CD14-positive monocyte (primary cell): ENCODE measurements around the gene EMILIN2. TPM values are rescaled to one million over a fixed set of nuclear protein-coding genes. Genes with fewer than 3 reads are reported as not detected.
A peak's percentile ranks its signal among the peaks of the same experiment; 100 is the strongest.

ENCODE experiments used
- DNase-seq, 3 donors: peaks; one replicate each; pipeline ENCODE4 v3.0.0-alpha.2; 2011 to 2022
- H2AFZ ChIP-seq: 2 replicates; pipeline ENCODE4 v1.6.0; 2012; ENCODE audit warnings: mild to moderate bottlenecking, low read depth, low read length, inconsistent platforms; ENCODE audit not compliant: insufficient read depth, poor library complexity, severe bottlenecking
- H3K27ac ChIP-seq, 2 donors: 1 replicate in 1 of 2; 2 replicates in 1 of 2; pipeline ENCODE4 v1.5.1; 2012 to 2013; ENCODE audit warnings: low read length in 2 of 2, control low read depth in 1 of 2, inconsistent platforms in 1 of 2, low read depth in 1 of 2, mild to moderate bottlenecking in 1 of 2
- H3K27me3 ChIP-seq, 2 donors: one replicate each; pipeline versions ENCODE4 v1.6.0 to v1.6.1; 2011 to 2013; ENCODE audit warnings: low read length in 2 of 2; ENCODE audit not compliant: control insufficient read depth in 2 of 2, insufficient read depth in 2 of 2
- H3K36me3 ChIP-seq, 2 donors: replicated peaks in 1 of 2; 1 replicate in 1 of 2; 2 replicates in 1 of 2; pipeline versions ENCODE4 v1.5.1 to v1.6.1; 2012 to 2013; ENCODE audit warnings: low read length in 2 of 2, control low read depth in 1 of 2, inconsistent platforms in 1 of 2, mild to moderate bottlenecking in 1 of 2; ENCODE audit not compliant: insufficient read depth in 2 of 2, control insufficient read depth in 1 of 2
- H3K4me1 ChIP-seq, 2 donors: 1 replicate in 1 of 2; 2 replicates in 1 of 2; pipeline versions ENCODE4 v1.5.1 to v1.6.1; 2012 to 2013; ENCODE audit warnings: low read length in 2 of 2, control low read depth in 1 of 2, inconsistent platforms in 1 of 2, mild to moderate bottlenecking in 1 of 2, moderate library complexity in 1 of 2; ENCODE audit not compliant: insufficient read depth in 2 of 2, control insufficient read depth in 1 of 2
- H3K4me2 ChIP-seq: replicated peaks from 2 replicates; pipeline ENCODE3; 2012; ENCODE audit warnings: low read length, moderate library complexity, mild to moderate bottlenecking; ENCODE audit not compliant: poor library complexity, severe bottlenecking; ENCODE audit errors: extremely low read depth
- H3K4me3 ChIP-seq, 3 experiments: fragments of 200-600 bp in 1 of 3; sonication (generic) in 1 of 3; replicated peaks in 1 of 3; 1 replicate in 2 of 3; 2 replicates in 1 of 3; pipeline ENCODE4 v1.5.1; 2011 to 2013; ENCODE audit warnings: low read length in 3 of 3, mild to moderate bottlenecking in 3 of 3, control low read depth in 2 of 3, low read depth in 2 of 3, inconsistent platforms in 1 of 3, moderate library complexity in 1 of 3
- H3K79me2 ChIP-seq: 2 replicates; pipeline ENCODE4 v1.6.0; 2012; ENCODE audit warnings: mild to moderate bottlenecking, control low read depth, inconsistent platforms, low read length, moderate library complexity; ENCODE audit not compliant: insufficient read depth
- H3K9ac ChIP-seq: 2 replicates; pipeline ENCODE4 v1.6.0; 2017; ENCODE audit warnings: low read length, mild to moderate bottlenecking; ENCODE audit not compliant: insufficient read depth, poor library complexity, severe bottlenecking
- H3K9me3 ChIP-seq, 2 donors: replicated peaks in 1 of 2; 1 replicate in 1 of 2; 2 replicates in 1 of 2; pipeline versions ENCODE4 v1.5.1 to v1.6.1; 2012 to 2013; ENCODE audit warnings: low read length in 2 of 2, control low read depth in 1 of 2; ENCODE audit not compliant: control insufficient read depth in 1 of 2, insufficient read depth in 1 of 2
- H4K20me1 ChIP-seq: 2 replicates; pipeline ENCODE4 v1.6.0; 2012; ENCODE audit warnings: mild to moderate bottlenecking, low read length, control low read depth, moderate library complexity; ENCODE audit not compliant: insufficient read depth
- H3K27ac Mint-ChIP-seq, 7 donors: one replicate each; pipeline ENCODE4 v1.8.0; 2020; ENCODE audit warnings: mild to moderate bottlenecking in 7 of 7, mixed read lengths in 7 of 7, moderate library complexity in 6 of 7, inconsistent platforms in 2 of 7
- H3K27me3 Mint-ChIP-seq, 3 donors: one replicate each; pipeline ENCODE4 v1.8.0; 2021 to 2022; ENCODE audit warnings: low read depth in 3 of 3, mild to moderate bottlenecking in 3 of 3, mixed read lengths in 3 of 3, moderate library complexity in 3 of 3, inconsistent platforms in 1 of 3
- H3K36me3 Mint-ChIP-seq, 2 donors: one replicate each; pipeline ENCODE4 v1.8.0; 2020; ENCODE audit warnings: mixed read lengths in 2 of 2, inconsistent platforms in 1 of 2, mild to moderate bottlenecking in 1 of 2
- H3K4me1 Mint-ChIP-seq: one replicate; pipeline ENCODE4 v1.8.0; 2020; ENCODE audit warnings: mild to moderate bottlenecking, mixed read lengths
- H3K4me3 Mint-ChIP-seq, 2 donors: one replicate each; pipeline ENCODE4 v1.8.0; 2020; ENCODE audit warnings: mild to moderate bottlenecking in 2 of 2, mixed read lengths in 2 of 2, moderate library complexity in 1 of 2
- H3K9me3 Mint-ChIP-seq, 7 donors: one replicate each; pipeline ENCODE4 v1.8.0; 2020 to 2022; ENCODE audit warnings: mixed read lengths in 7 of 7, mild to moderate bottlenecking in 6 of 7, moderate library complexity in 6 of 7, inconsistent platforms in 2 of 7
- WGBS: methylation state at CpG from one replicate; pipeline ENCODE4 v1.1.5; 2013; ENCODE audit warnings: missing lambda C conversion rate; ENCODE audit not compliant: insufficient coverage; 5-methylcytosine and 5-hydroxymethylcytosine counted together
- intact Hi-C, 2 donors: fragments of 100-400 bp; cut with micrococcal nuclease; formaldehyde crosslinking; loops; one replicate each; pipeline versions ENCODE4 v1.15.0 to v1.15.1; 2023
- polyA plus RNA-seq, 3 donors: library from polyadenylated mRNA; depleted of rRNA in 1 of 3; unstranded in 2 of 3; stranded (reverse) in 1 of 3; fragments of 300-500 nt in 2 of 3; fragments of >200 nt in 1 of 3; fragmentation: Illumina TruSeq in 2 of 3; gene quantifications; 1 replicate in 2 of 3; 2 replicates in 1 of 3; pipeline ENCODE4 v1.2.3, GENCODE V29; 2012 to 2021
- TF ChIP-seq, protein P1 (sequence below): fragments of 200-600 bp; IDR thresholded peaks from one replicate; pipeline ENCODE4 v1.8.0; 2022; ENCODE audit warnings: antibody characterized with exemption, mild to moderate bottlenecking

EMILIN2 gene
- polyA plus RNA-seq, 3 donors, result 30.5 to 43.2 (median 33.8) TPM

DNA sequence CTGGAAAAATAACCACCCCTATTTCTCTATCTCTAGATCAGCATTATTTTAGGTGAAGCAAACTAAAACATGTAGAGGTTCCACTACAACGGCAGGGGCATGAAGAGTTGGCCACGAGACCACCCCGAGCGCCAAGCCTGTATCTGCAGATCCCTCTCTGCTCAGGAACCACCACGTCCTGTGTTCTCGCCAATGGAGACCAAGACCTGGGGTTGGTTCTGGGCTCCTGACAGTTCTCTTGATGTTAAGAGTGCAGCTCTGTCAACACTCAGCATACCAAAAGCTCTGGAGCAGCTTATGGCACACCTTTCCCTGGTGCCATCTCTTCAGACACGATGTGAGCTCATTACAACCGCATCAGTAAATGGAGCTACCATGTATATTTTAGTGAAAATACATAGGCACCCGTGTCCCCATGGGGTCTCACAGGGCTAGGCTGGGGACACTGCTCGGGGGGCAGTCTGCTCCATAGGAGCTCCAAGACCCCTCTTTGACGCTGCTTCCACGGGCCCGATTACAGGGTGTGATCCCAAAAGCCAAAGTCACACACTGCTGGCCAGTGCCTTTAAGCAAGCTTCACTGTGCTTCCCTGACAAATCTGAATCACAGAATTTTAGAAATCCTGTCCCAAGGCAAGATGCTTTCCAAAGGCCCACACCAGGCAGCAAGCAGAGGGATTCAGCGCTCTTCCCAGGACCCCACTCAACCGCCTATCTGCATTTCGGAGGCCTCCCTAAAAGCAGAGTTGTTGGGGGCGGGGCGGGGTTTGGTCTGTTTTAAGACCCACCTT is 72.2 kb downstream of the EMILIN2 start:
- H3K9me3 Mint-ChIP-seq, result no peaks in the 10 kb centered on the region
- Histone ChIP-seq H3K4me3 (no peak overlapping the region), H3K27me3 (no peaks in the 10 kb centered on the region), H3K79me2 (no peaks in the 10 kb centered on the region), H3K4me1 (no peaks in the 10 kb centered on the region), H4K20me1 (peaks cover 81% of the 10 kb centered on the region), H2AFZ (no peak overlapping the region), H3K36me3 (peaks cover 87 to 99% of the 10 kb centered on the region in 2 donors), H3K9me3 (no peaks in the 10 kb centered on the region), H3K27ac (peak overlapping the region in 1 of 2 donors; percentile 60), H3K9ac (no peak overlapping the region), H3K4me2 (no peak overlapping the region)
- TF ChIP-seq, protein P1, sequence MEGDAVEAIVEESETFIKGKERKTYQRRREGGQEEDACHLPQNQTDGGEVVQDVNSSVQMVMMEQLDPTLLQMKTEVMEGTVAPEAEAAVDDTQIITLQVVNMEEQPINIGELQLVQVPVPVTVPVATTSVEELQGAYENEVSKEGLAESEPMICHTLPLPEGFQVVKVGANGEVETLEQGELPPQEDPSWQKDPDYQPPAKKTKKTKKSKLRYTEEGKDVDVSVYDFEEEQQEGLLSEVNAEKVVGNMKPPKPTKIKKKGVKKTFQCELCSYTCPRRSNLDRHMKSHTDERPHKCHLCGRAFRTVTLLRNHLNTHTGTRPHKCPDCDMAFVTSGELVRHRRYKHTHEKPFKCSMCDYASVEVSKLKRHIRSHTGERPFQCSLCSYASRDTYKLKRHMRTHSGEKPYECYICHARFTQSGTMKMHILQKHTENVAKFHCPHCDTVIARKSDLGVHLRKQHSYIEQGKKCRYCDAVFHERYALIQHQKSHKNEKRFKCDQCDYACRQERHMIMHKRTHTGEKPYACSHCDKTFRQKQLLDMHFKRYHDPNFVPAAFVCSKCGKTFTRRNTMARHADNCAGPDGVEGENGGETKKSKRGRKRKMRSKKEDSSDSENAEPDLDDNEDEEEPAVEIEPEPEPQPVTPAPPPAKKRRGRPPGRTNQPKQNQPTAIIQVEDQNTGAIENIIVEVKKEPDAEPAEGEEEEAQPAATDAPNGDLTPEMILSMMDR, result no peak
- WGBS, result 95% methylated on average over 14 of the region's 18 CpGs
- H3K4me3 Mint-ChIP-seq, result no peak overlapping the region
- DNase-seq, result peak in 1 of 3 donors; percentile 2
- peaks cover 14% of the 10 kb centered on the region for H3K4me1 Mint-ChIP-seq
- intact Hi-C loops, result no loop called here
- no peaks in the 10 kb centered on the region for H3K27me3 Mint-ChIP-seq
- peak overlapping the region in 5 of 7 donors; percentile 15 to 74 (median 41) for H3K27ac Mint-ChIP-seq
- H3K36me3 Mint-ChIP-seq, result peaks cover 80 to 92% of the 10 kb centered on the region in 2 donors

GRCh38 chr18:2919600-2919999 is 72.8 kb downstream of the EMILIN2 start:
- H4K20me1 ChIP-seq, result peaks cover 77% of the 10 kb centered on the region
- no peaks in the 10 kb centered on the region for H3K27me3 ChIP-seq
- Mint-ChIP-seq H3K27ac (peak overlapping the region in 3 of 7 donors; percentile 15 to 74 (median 70)), H3K4me1 (peaks cover 14% of the 10 kb centered on the region), H3K27me3 (no peaks in the 10 kb centered on the region), H3K9me3 (no peaks in the 10 kb centered on the region), H3K36me3 (peaks cover 80 to 92% of the 10 kb centered on the region in 2 donors), H3K4me3 (no peak overlapping the region)
- no peak for DNase-seq
- 72% methylated on average over 4 of the region's 5 CpGs for WGBS
- no peak overlapping the region for H2AFZ ChIP-seq
- no peaks in the 10 kb centered on the region for H3K79me2 ChIP-seq
- intact Hi-C loops, result no loop called here
- no peak overlapping the region for H3K9ac ChIP-seq
- H3K4me3 ChIP-seq, result no peak overlapping the region
- no peak overlapping the region for H3K4me2 ChIP-seq
- peaks cover 87 to 99% of the 10 kb centered on the region in 2 donors for H3K36me3 ChIP-seq
- TF ChIP-seq, protein P1, result no peak
- H3K9me3 ChIP-seq, result no peaks in the 10 kb centered on the region
- H3K4me1 ChIP-seq, result no peaks in the 10 kb centered on the region
- peak overlapping the region in 1 of 2 donors; percentile 60 for H3K27ac ChIP-seq
